SK-N-SH (cell line): ENCODE measurements around the gene MCCD1. TPM values are rescaled to one million over a fixed set of nuclear protein-coding genes. Genes with fewer than 3 reads are reported as not detected.

ENCODE experiments used
- CTCF ChIA-PET: fragments of 300-600, 350-600 bp; formaldehyde crosslinking; extraction: SDS; loops from one replicate; lab custom pipeline; 2021; lab: Yijun Ruan, JAX
- POLR2A ChIA-PET: fragments of 350-600 bp; sonication (Branson Sonifier 250); formaldehyde crosslinking; extraction: SDS; loops from one replicate; lab custom pipeline; 2020; ENCODE audit warnings: antibody characterized with exemption, inconsistent platforms; lab: Yijun Ruan, JAX
- DNase-seq: peaks from one replicate; pipeline ENCODE4 v3.0.0; 2012
- H2AFZ ChIP-seq: fragments of 200-600 bp; sonication (generic); 2 replicates; pipeline ENCODE4 v1.8.1; 2016; ENCODE audit warnings: antibody characterized with exemption, mild to moderate bottlenecking, low read depth
- H3F3A ChIP-seq: fragments of 200-600 bp; sonication (generic); replicated peaks from 2 replicates; pipeline ENCODE3; 2016; ENCODE audit warnings: antibody characterized with exemption, mild to moderate bottlenecking; ENCODE audit not compliant: insufficient read depth
- H3K27ac ChIP-seq, 2 experiments: fragments of 200-500 bp in 1 of 2; fragments of 200-600 bp in 1 of 2; sonication (Bioruptor generic) in 1 of 2; sonication (generic), shearing (Covaris generic) in 1 of 2; 2 replicates each; pipeline versions ENCODE4 v1.5.1 to v1.6.1; 2014 to 2016; ENCODE audit warnings: low read depth in 2 of 2, inconsistent platforms in 1 of 2, low read length in 1 of 2, mild to moderate bottlenecking in 1 of 2, mixed read lengths in 1 of 2
- H3K27me3 ChIP-seq: fragments of 200-600 bp; sonication (generic), shearing (Covaris generic); 2 replicates; pipeline ENCODE4 v1.6.1; 2016; ENCODE audit warnings: mixed run types; ENCODE audit not compliant: insufficient read depth
- H3K36me3 ChIP-seq, 2 experiments: fragments of 200-500 bp in 1 of 2; fragments of 200-600 bp in 1 of 2; sonication (Bioruptor generic) in 1 of 2; sonication (generic) in 1 of 2; replicated peaks in 1 of 2; 2 replicates each; pipeline versions ENCODE3 to v1.5.1; 2014 to 2016; ENCODE audit warnings: low read length in 1 of 2, mild to moderate bottlenecking in 1 of 2; ENCODE audit not compliant: insufficient read depth in 2 of 2, control insufficient read depth in 1 of 2
- H3K4me1 ChIP-seq, 2 experiments: fragments of 200-500 bp in 1 of 2; fragments of 200-600 bp in 1 of 2; sonication (Bioruptor generic) in 1 of 2; sonication (generic), shearing (Covaris generic) in 1 of 2; 2 replicates each; pipeline versions ENCODE4 v1.5.1 to v1.6.1; 2014 to 2016; ENCODE audit warnings: low read depth in 1 of 2, low read length in 1 of 2, mixed run types in 1 of 2; ENCODE audit not compliant: insufficient read depth in 2 of 2, control insufficient read depth in 1 of 2
- H3K4me2 ChIP-seq: fragments of 200-600 bp; sonication (generic), shearing (Covaris generic); 2 replicates; pipeline ENCODE4 v1.6.1; 2017; ENCODE audit warnings: mixed run types
- H3K4me3 ChIP-seq, 2 experiments: fragments of 200-500 bp in 1 of 2; fragments of 200-600 bp in 1 of 2; sonication (Bioruptor generic) in 1 of 2; sonication (generic), shearing (Covaris generic) in 1 of 2; 2 replicates each; pipeline versions ENCODE4 v1.5.1 to v1.8.1; 2014 to 2016; ENCODE audit warnings: low read depth in 2 of 2, inconsistent platforms in 1 of 2, low read length in 1 of 2, mild to moderate bottlenecking in 1 of 2, mixed read lengths in 1 of 2, moderate library complexity in 1 of 2
- H3K79me2 ChIP-seq: fragments of 200-600 bp; sonication (generic); 2 replicates; pipeline ENCODE4 v1.8.1; 2017; ENCODE audit warnings: mild to moderate bottlenecking; ENCODE audit not compliant: insufficient read depth
- H3K9ac ChIP-seq: fragments of 200-600 bp; sonication (generic); 2 replicates; pipeline ENCODE4 v1.6.1; 2017; ENCODE audit warnings: mixed run types
- H3K9me2 ChIP-seq: fragments of 200-600 bp; sonication (generic); 2 replicates; pipeline ENCODE4 v1.6.1; 2017; ENCODE audit warnings: mixed run types
- H3K9me3 ChIP-seq: fragments of 200-600 bp; sonication (generic); 2 replicates; pipeline ENCODE4 v1.6.1; 2017; ENCODE audit warnings: mixed run types, mild to moderate bottlenecking, moderate library complexity
- H4K20me1 ChIP-seq: fragments of 200-600 bp; sonication (generic); 2 replicates; pipeline ENCODE4 v1.6.1; 2017; ENCODE audit warnings: mild to moderate bottlenecking, mixed run types; ENCODE audit not compliant: insufficient read depth
- ELF1 ChIP-seq: IDR thresholded peaks from 2 replicates; pipeline ENCODE4 v1.4.0; 2012
- EP300 ChIP-seq, 2 experiments: IDR thresholded peaks; 2 replicates each; pipeline versions ENCODE4 v1.4.0 to v1.6.1; 2012; ENCODE audit warnings: borderline replicate concordance in 1 of 2, low read depth in 1 of 2, low read length in 1 of 2
- FOSL2 ChIP-seq: IDR thresholded peaks from 2 replicates; pipeline ENCODE4 v1.4.0; 2012; ENCODE audit warnings: low read depth, mild to moderate bottlenecking, moderate library complexity, borderline replicate concordance
- GATA2 ChIP-seq: sonication (generic); formaldehyde crosslinking; IDR thresholded peaks from 2 replicates; pipeline ENCODE4 v1.5.0; 2020; ENCODE audit warnings: mild to moderate bottlenecking, missing genetic modification reagents
- MEF2A ChIP-seq: IDR thresholded peaks from 2 replicates; pipeline ENCODE4 v1.4.0; 2012; ENCODE audit warnings: low read depth, borderline replicate concordance
- NFIC ChIP-seq: IDR thresholded peaks from 2 replicates; pipeline ENCODE4 v1.4.0; 2012; ENCODE audit warnings: borderline replicate concordance
- NRF1 ChIP-seq: IDR thresholded peaks from 2 replicates; pipeline ENCODE4 v1.6.1; 2012; ENCODE audit warnings: low read depth, mild to moderate bottlenecking, low read length
- POLR2AphosphoS5 ChIP-seq: IDR thresholded peaks from 2 replicates; pipeline ENCODE4 v1.6.1; 2012; ENCODE audit warnings: low read depth, low read length
- RCOR1 ChIP-seq: fragments of 150-350 bp; IDR thresholded peaks from 2 replicates; pipeline ENCODE4 v1.6.1; 2017; ENCODE audit warnings: antibody characterized with exemption, low read length
- RFX5 ChIP-seq: IDR thresholded peaks from 2 replicates; pipeline ENCODE4 v1.6.1; 2012; ENCODE audit warnings: mild to moderate bottlenecking, improper control_type of control experiment, low read length
- RXRA ChIP-seq: IDR thresholded peaks from 2 replicates; pipeline ENCODE4 v1.4.0; 2012; ENCODE audit warnings: low read depth, mild to moderate bottlenecking, borderline replicate concordance
- SIN3A ChIP-seq: IDR thresholded peaks from 2 replicates; pipeline ENCODE4 v1.6.1; 2012; ENCODE audit warnings: low read depth, mild to moderate bottlenecking, low read length, moderate library complexity, borderline replicate concordance
- SMC3 ChIP-seq: IDR thresholded peaks from 2 replicates; pipeline ENCODE4 v1.6.1; 2012; ENCODE audit warnings: low read depth, low read length, improper control_type of control experiment
- YY1 ChIP-seq: IDR thresholded peaks from 2 replicates; pipeline ENCODE4 v1.4.0; 2012; ENCODE audit warnings: low read depth, mild to moderate bottlenecking
- WGBS: methylation state at CpG from one replicate; pipeline ENCODE4 v1.1.6; 2017; ENCODE audit warnings: low lambda C conversion rate; 5-methylcytosine and 5-hydroxymethylcytosine counted together
- polyA plus RNA-seq, 3 experiments: library from polyadenylated mRNA; depleted of rRNA; stranded (reverse); fragments of >200 nt; gene quantifications; 2 replicates each; pipeline ENCODE4 v1.2.3, GENCODE V29; 2012
- TF ChIP-seq, protein P1 (sequence below): fragments of 150-350 bp; IDR thresholded peaks from 2 replicates; pipeline ENCODE4 v1.6.1; 2017; ENCODE audit warnings: antibody characterized with exemption, low read length, low read depth, borderline replicate concordance
- TF ChIP-seq, protein P2 (sequence below): IDR thresholded peaks from 2 replicates; pipeline ENCODE4; 2012
- TF ChIP-seq, protein P3 (sequence below): fragments of 200-600 bp; sonication (generic); IDR thresholded peaks from 2 replicates; pipeline ENCODE4 v1.6.1; 2017; ENCODE audit warnings: antibody characterized with exemption, mild to moderate bottlenecking, moderate library complexity
- TF ChIP-seq, protein P4 (sequence below): IDR thresholded peaks from 2 replicates; pipeline ENCODE4 v1.4.0; 2012; ENCODE audit warnings: low read depth
- TF ChIP-seq, protein P5 (sequence below): fragments of 150-350 bp; IDR thresholded peaks from 2 replicates; pipeline ENCODE4 v1.6.1; 2016; ENCODE audit warnings: mild to moderate bottlenecking, low read depth, low read length
- TF ChIP-seq, protein P6 (sequence below): IDR thresholded peaks from 2 replicates; pipeline ENCODE4 v1.4.0; 2012; ENCODE audit warnings: low read depth, borderline replicate concordance

Gene MCCD1
- polyA plus RNA-seq, 1 of the 3 experiments (the other 2 are of a cell fraction) = not detected

DNA sequence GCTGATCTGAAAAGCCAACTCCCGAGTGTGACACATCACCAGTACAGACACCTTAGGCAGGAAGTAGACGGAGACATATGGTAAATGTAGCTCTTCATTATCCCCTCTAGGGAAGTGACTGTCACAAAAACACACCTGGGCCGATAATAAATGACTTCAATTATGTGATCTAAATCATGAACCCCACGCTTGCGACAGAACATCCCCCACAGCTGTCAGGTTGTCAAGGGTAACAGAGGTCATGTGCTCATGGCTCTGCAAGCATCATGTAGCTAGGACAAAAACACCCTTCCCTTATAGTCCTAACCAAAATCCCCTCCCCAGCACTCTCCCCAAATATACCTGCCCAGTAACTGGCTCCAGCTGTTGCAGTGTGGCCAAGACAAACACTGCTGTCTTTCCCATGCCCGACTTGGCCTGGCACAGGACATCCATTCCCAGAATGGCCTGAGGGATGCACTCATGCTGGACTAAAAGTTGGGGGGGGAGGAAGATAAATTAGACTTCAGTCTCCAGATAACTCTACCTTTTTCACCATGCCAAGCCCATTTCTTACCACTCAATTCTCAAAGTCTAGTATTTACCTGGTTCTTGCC lies 10.1 kb downstream of the MCCD1 start:
- POLR2A ChIA-PET = interaction anchor here (0.7 kb wide), 1 partner anchor 8 kb away, joined by 4 read pairs; the partner anchor contains the start of genes ATP6V1G2 and NFKBIL1
- DNase-seq = no peak

DNA sequence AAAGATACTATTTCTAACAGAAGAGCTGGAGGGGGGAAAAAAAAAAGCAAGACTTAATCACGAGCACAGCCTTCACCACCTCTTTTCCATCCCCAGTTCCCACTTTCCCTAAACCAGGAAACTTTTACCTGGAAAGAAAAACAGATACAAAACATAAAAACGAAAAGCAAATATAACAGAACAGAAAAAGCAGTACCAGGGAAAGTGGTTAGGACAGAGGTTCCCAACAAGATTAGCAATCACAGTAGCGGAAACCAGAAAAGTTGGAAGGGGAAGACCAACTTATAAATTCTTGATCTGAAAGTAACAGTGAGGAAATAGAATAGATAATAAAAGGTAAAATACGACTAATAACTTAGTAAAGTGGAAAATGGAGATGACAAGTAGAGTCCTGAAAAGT lies 11.9 kb downstream of the MCCD1 start:
- Histone ChIP-seq H3K36me3 (peaks cover 34 to 45% of the 10 kb centered on the region in 2 experiments), H3K9me3 (no peaks in the 10 kb centered on the region), H3K4me1 (peaks cover 15 to 20% of the 10 kb centered on the region in 2 experiments; a peak in 3 of 4 replicates), H2AFZ (no peak overlapping the region), H4K20me1 (peaks cover 54% of the 10 kb centered on the region), H3K9ac (peak overlapping the region; percentile 96), H3K9me2 (no peaks in the 10 kb centered on the region), H3K27ac (peak overlapping the region; percentile 95 to 97; a peak in 2 of 4 replicates), H3K79me2 (peaks cover 71% of the 10 kb centered on the region), H3K4me2 (peak overlapping the region; percentile 87), H3K27me3 (no peaks in the 10 kb centered on the region), H3F3A (peaks cover 4% of the 10 kb centered on the region), H3K4me3 (peak overlapping the region; percentile 74 to 91)
- ChIA-PET POLR2A (interaction anchor here (3.4 kb wide), 1 partner anchor 9 kb away, joined by 12 read pairs; no protein-coding TSS in a partner anchor), CTCF (interaction anchor here (1.0 to 11.9 kb wide), 2 partner anchors 9 to 58 kb away, joined by 3 to 301 read pairs; partner anchors contain the start of gene NCR3)
- 6% methylated on average over 4 of the region's 4 CpGs for WGBS
- no peak for DNase-seq
- TF ChIP-seq, protein P1, sequence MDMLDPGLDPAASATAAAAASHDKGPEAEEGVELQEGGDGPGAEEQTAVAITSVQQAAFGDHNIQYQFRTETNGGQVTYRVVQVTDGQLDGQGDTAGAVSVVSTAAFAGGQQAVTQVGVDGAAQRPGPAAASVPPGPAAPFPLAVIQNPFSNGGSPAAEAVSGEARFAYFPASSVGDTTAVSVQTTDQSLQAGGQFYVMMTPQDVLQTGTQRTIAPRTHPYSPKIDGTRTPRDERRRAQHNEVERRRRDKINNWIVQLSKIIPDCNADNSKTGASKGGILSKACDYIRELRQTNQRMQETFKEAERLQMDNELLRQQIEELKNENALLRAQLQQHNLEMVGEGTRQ = no peak
- TF ChIP-seq, protein P2, sequence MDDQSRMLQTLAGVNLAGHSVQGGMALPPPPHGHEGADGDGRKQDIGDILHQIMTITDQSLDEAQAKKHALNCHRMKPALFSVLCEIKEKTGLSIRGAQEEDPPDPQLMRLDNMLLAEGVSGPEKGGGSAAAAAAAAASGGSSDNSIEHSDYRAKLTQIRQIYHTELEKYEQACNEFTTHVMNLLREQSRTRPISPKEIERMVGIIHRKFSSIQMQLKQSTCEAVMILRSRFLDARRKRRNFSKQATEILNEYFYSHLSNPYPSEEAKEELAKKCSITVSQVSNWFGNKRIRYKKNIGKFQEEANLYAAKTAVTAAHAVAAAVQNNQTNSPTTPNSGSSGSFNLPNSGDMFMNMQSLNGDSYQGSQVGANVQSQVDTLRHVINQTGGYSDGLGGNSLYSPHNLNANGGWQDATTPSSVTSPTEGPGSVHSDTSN = no peak
- TF ChIP-seq EP300 (IDR thresholded peaks at IDR 0.05; ENCODE audit: borderline replicate concordance in 1 of 2, low read depth in 1 of 2, low read length in 1 of 2) (no peak), FOSL2 (no peak), NRF1 (no peak), MEF2A (no peak), YY1 (no peak), NFIC (no peak), POLR2AphosphoS5 (no peak), GATA2 (no peak), RFX5 (no peak), SIN3A (no peak), ELF1 (no peak), SMC3 (no peak), RXRA (no peak)
- TF ChIP-seq, protein P3, sequence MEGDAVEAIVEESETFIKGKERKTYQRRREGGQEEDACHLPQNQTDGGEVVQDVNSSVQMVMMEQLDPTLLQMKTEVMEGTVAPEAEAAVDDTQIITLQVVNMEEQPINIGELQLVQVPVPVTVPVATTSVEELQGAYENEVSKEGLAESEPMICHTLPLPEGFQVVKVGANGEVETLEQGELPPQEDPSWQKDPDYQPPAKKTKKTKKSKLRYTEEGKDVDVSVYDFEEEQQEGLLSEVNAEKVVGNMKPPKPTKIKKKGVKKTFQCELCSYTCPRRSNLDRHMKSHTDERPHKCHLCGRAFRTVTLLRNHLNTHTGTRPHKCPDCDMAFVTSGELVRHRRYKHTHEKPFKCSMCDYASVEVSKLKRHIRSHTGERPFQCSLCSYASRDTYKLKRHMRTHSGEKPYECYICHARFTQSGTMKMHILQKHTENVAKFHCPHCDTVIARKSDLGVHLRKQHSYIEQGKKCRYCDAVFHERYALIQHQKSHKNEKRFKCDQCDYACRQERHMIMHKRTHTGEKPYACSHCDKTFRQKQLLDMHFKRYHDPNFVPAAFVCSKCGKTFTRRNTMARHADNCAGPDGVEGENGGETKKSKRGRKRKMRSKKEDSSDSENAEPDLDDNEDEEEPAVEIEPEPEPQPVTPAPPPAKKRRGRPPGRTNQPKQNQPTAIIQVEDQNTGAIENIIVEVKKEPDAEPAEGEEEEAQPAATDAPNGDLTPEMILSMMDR = no peak
- TF ChIP-seq, protein P4, sequence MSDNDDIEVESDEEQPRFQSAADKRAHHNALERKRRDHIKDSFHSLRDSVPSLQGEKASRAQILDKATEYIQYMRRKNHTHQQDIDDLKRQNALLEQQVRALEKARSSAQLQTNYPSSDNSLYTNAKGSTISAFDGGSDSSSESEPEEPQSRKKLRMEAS = no peak
- TF ChIP-seq, protein P5, sequence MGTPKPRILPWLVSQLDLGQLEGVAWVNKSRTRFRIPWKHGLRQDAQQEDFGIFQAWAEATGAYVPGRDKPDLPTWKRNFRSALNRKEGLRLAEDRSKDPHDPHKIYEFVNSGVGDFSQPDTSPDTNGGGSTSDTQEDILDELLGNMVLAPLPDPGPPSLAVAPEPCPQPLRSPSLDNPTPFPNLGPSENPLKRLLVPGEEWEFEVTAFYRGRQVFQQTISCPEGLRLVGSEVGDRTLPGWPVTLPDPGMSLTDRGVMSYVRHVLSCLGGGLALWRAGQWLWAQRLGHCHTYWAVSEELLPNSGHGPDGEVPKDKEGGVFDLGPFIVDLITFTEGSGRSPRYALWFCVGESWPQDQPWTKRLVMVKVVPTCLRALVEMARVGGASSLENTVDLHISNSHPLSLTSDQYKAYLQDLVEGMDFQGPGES = no peak

More for the DNA sequence above, 10.1 kb downstream of the MCCD1 start:
- H4K20me1 ChIP-seq = peaks cover 71% of the 10 kb centered on the region
- H3K4me2 ChIP-seq = peak overlapping the region; percentile 87
- no peaks in the 10 kb centered on the region for H3K27me3 ChIP-seq
- no peaks in the 10 kb centered on the region for H3K9me2 ChIP-seq
- H2AFZ ChIP-seq = no peak overlapping the region
- no peak for TF ChIP-seq RXRA
- TF ChIP-seq SMC3 = no peak
- no peak for TF ChIP-seq RCOR1
- TF ChIP-seq, protein P6, sequence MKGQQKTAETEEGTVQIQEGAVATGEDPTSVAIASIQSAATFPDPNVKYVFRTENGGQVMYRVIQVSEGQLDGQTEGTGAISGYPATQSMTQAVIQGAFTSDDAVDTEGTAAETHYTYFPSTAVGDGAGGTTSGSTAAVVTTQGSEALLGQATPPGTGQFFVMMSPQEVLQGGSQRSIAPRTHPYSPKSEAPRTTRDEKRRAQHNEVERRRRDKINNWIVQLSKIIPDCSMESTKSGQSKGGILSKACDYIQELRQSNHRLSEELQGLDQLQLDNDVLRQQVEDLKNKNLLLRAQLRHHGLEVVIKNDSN = no peak
- H3K36me3 ChIP-seq = peaks cover 52 to 63% of the 10 kb centered on the region in 2 experiments
- H3K79me2 ChIP-seq = peaks cover 79% of the 10 kb centered on the region
- H3K9me3 ChIP-seq = no peaks in the 10 kb centered on the region
- 56% methylated on average over 6 of the region's 6 CpGs for WGBS
- peaks cover 15 to 19% of the 10 kb centered on the region in 2 experiments; a peak in 3 of 4 replicates for H3K4me1 ChIP-seq
- H3F3A ChIP-seq = peaks cover 4% of the 10 kb centered on the region
- H3K4me3 ChIP-seq = peak overlapping the region; percentile 74 to 91
- no peak overlapping the region for H3K9ac ChIP-seq
- CTCF ChIA-PET = interaction anchor here (1.0 to 2.3 kb wide), 3 partner anchors 9 to 59 kb away, joined by 3 to 10 read pairs (median 3); partner anchors contain the start of genes MCCD1 and NFKBIL1
- no peak overlapping the region for H3K27ac ChIP-seq
